ENCODE measurements around the gene LPGAT1.
"Not testable (repeated sequence)": the region's sequence is repeated elsewhere in the genome, so short reads cannot be mapped to it uniquely, and the experiment has no call there.

LPGAT1 gene

GRCh38 chr1:211734359-211734758, 96.2 kb downstream of the LPGAT1 start:
- DNase-seq, result no peak

GRCh38 chr1:211732293-211732980, 98.1 kb downstream of the LPGAT1 start:
- no peak for DNase-seq

- no peak for DNase-seq
These were observed 98.9 kb downstream of the LPGAT1 start for GRCh38 chr1:211731456-211732292.

- DNase-seq, result no peak
These were observed 100.2 kb downstream of the LPGAT1 start for GRCh38 chr1:211730347-211730746.

GRCh38 chr1:211729238-211729637, 101.3 kb downstream of the LPGAT1 start:
- no peak for DNase-seq

GRCh38 chr1:211726467-211726995, 104.0 kb downstream of the LPGAT1 start:
- no peak for DNase-seq

- no peak for DNase-seq
These were observed 105.8 kb downstream of the LPGAT1 start for GRCh38 chr1:211724687-211725196.

- DNase-seq, result no peak
These were observed 107.3 kb downstream of the LPGAT1 start for GRCh38 chr1:211723273-211723672.

GRCh38 chr1:211722277-211723175, 108.0 kb downstream of the LPGAT1 start:
- DNase-seq, result no peak

- DNase-seq, result not testable (repeated sequence)
These were observed 114.0 kb downstream of the LPGAT1 start for GRCh38 chr1:211716555-211716954.

GRCh38 chr1:211715971-211716370, 114.6 kb downstream of the LPGAT1 start:
- peak; percentile 62 for DNase-seq

GRCh38 chr1:211714154-211714553, 116.4 kb downstream of the LPGAT1 start:
- DNase-seq, result no peak

- DNase-seq, result no peak
These were observed 117.3 kb downstream of the LPGAT1 start for GRCh38 chr1:211713231-211713630.

- DNase-seq, result no peak
These were observed 119.3 kb downstream of the LPGAT1 start for GRCh38 chr1:211711315-211711705.

- DNase-seq, result no peak
These were observed 119.8 kb downstream of the LPGAT1 start for GRCh38 chr1:211710566-211711314.

- DNase-seq, result no peak
These were observed 121.6 kb downstream of the LPGAT1 start for GRCh38 chr1:211708926-211709325.

GRCh38 chr1:211708006-211708405, 122.6 kb downstream of the LPGAT1 start:
- no peak for DNase-seq

- DNase-seq, result no peak
These were observed 125.0 kb downstream of the LPGAT1 start for GRCh38 chr1:211705467-211706091.

- DNase-seq, result no peak
These were observed 126.0 kb downstream of the LPGAT1 start for GRCh38 chr1:211704543-211704942.

GRCh38 chr1:211703812-211704537, 126.6 kb downstream of the LPGAT1 start:
- DNase-seq, result peak; percentile 32

- no peak for DNase-seq
These were observed 128.8 kb downstream of the LPGAT1 start for GRCh38 chr1:211701733-211702132.

All from retina (tissue), 1 donor.